Stimulated activated CD8-positive, alpha-beta memory T cell treated with anti-CD3 and anti-CD28 coated beads, Interleukin-12 subunit alpha, Interleukin-12 subunit beta, amount 100 ng/mL, for 24 hours (primary cell): ENCODE measurements around the gene TXN.

Source experiments
- DNase-seq: peaks from one replicate; pipeline ENCODE4 v3.0.0-alpha.2; 2020; ENCODE audit errors: extremely low read depth

The TXN gene

DNA sequence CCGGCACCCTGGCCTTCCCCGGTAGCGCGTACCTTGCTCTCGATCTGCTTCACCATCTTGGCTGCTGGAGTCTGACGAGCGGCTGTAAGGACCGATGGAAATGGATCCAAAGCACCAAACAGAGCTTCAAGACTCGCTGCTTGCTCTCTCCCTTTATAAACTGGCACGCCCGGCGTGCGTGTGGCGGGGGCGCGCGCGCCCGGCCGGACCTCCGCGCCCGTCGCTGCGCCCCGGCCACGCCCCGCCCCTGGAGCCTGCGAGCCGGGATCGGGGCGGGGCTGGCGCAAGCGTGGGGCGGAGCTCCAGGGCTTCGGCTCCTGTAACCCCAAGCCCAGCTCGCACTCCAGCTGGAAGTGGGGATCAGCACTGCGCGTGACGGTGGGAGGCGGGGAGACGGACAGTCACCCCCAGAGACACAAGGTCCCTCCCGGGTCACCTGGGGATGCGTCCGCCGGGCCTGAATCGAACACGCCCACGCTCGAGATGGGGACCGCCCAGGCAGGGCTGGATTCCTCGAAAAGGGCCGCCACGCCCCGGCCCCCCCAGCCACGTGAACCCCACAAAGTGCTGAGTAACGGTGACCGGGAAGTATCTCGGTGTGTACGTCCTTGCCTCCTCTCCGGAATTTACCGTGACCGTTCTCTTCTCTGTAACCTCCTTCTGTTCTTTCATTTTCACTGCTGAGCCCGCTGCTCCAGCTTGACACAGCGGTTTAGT, at the start of gene TXN:
Gene TXN (minus strand): TSS at position 128 of the 717 bp plus-strand sequence. CDS start 72 bp downstream, at position 56.
- DNase-seq, result peak; percentile 74

DNA sequence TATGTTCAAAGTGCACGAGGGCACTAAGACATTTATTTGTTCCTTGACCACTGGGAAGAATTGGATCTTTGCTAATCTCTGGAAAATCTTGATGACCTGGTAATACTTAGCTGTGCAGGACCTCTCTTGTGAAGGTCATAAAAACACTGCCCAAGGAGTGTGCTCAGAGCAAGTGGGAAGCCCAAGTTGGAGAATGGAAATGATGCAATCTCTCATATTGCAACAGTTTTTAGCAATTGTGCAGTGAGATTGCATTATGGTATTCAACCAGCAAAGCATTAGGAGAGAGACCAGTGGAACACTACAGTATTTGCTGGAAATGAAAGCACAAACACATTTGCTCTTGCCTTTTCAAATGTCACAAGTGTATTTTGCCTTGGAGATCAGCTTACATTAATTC, 46.8 kb upstream of the TXN start:
- DNase-seq, result no peak

DNA sequence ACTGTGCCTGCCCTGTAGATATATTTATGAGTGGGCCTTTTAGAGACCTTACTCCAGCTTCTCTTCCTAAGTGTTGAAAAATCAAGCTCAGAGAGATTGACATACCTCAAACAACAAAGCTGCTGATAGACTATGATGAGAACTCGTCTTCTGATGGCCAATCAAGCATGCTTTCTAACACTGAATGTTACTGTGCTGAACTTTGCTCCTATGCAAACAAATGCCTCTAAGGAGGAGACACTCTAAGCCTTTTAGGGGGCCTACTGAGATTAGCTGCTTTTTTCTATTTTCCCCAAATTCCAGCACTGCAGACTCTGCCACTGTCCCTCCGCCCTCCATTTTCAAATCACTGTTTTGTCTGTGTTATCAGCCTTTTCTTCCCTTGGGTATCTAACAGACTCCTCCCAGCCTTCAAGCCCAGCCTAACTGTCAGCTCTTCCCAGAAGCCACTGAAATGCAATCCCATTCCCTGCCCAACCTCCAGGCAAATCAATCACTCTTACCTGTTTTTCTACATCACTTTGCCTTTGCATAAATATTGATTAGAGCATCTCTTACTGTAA, 41.8 kb upstream of the TXN start:
- no peak for DNase-seq

DNA sequence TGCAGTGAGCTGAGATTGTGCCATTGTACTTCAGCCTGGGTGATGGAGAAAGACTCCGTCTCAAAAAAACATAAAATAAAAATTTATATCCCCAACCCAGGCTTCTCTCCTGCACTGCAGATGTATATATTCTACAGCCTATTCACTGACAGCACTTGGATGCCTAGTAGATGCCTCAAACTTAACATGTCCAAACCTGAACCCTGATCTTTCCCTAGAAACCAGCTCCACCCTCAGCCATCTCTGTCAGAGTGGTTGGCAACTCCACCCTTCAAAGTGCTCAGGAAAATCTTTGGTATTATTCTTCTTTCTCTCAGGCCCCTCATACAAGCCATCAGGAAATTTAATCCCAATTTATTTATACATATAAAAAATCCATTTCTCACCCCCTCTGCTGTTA, 36.9 kb upstream of the TXN start:
- no peak for DNase-seq

DNA sequence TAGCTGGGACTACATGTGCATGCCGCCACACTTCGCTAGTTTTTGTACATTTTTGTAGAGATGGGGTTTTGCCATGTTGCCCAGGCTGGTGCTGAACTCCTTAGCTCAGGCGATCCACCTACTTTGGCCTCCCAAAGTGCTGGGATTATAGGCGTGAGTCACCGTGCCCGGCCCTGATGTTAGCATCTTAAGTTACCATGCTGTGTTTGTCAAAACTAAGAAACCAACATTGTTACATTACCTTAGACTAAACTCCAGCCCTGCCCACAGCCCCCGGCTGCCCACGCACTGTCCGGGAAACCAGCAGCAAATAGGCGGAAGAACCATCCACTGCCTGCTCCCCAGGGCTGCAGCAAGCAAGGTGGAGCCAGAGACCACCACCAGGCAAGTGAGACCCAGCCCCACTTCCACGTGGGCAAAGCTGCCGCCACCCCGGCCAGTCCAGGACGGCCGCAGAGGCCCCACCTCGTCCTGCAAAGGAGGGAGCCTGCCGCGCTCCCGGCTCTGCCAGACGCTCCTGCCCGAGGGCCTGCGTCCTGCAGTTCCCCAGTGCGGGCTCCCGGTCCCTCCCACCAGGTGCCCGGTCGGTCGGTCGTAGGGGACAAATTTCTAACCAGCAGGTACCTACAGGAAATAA, 35.7 kb upstream of the TXN start:
- no peak for DNase-seq

DNA sequence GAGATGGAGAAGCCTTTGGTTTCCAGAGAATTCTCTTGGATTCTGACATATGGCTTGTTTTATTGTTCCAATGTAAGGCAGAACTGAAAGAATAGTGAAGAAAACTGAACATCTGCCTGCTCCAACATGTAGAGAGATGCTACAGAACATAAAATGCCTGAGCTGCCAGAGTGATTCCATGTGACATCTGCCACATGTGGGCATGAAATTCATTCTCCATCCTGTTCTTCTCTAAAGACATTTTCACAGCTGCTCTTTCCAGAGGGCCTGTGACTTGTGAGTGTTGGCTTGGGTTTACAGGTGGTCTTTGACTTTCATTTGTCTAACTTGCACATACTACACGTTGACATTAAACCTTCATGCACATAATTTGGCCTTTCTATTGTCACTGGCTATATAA, 33.7 kb upstream of the TXN start:
- DNase-seq, result no peak

DNA sequence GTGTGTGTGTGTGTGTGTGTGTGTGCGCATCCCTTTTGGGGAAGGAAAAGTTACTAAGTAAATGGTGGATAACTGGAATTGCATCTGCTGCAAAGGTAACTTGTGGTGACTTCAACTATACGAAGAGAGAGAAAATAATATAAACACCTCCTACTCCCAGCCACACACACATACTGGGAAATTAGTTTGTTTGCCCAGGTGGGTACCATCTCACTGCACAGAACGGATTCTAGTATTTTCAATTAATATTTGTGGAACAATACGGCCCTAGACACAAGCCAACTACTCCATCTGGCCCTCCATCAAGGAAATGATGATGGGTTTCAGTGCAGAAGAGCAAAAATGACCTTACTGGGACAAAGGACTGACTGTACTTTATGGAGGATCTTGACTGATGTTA, 32.2 kb upstream of the TXN start:
- no peak for DNase-seq

DNA sequence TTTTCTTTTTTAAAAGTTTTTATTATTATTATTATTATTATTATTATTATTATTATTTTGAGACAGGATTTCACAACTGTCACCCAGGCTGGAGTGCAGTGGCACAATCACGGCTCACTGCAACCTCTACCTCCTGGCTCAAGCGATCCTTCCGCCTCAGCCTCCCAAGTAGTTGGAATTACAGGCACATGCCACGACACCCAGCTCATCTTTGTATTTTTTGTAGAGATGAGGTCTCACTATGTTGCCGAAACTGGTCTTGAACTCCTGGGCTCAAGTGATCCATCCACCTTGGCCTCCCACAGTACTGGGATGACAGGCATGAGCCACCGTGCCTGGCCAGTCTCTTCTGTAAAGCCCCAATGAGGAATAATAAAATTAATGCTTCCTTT, 31.0 kb upstream of the TXN start:
- no peak for DNase-seq

DNA sequence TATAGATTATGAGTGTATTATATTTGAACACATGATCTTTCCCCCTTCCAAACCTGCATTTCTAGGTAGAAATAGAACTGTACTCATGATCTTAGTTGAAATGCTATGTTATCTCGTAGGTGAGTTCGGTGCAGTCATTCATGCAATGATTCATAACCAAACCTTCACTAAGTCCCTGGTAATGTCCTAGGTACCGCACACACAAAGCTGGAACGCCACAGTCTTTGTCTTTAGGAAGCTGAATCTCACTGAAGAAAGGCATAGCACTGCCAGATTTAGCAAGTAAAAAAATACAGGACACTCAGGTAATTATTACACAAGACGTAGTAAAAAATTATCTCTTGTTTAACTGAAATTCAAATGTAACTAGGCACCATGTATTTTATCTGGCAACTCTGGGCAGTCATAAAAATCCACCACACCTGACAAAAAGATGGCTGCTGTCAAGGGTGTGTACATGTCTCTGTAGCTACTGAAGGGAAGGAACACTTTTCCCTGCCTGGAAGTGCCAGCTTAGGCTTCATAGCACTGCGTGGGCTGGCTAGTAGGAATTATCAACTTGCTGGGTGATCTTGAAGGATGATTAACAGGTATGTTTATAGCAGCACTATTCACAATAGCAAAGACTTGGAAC, 28.0 kb upstream of the TXN start:
- DNase-seq, result no peak

DNA sequence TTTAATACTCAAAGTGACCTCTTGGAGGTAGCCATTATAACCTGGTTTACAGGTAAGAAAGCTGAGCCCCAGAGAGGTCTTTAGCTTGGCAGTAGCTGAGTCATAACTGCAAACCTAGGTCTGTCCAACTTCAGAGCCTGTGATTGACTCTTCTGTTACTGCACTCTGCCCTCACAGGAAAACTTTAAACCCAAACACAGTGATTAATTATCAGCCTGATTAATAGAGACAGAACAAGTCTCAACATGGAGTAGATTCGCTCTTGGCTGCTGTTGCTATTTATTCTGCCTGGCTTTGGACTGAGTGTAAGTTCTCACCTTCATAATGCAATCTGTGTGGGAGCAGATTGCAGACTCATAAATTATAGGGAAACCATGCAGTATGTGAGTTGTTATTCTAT, 27.4 kb upstream of the TXN start:
- no peak for DNase-seq

DNA sequence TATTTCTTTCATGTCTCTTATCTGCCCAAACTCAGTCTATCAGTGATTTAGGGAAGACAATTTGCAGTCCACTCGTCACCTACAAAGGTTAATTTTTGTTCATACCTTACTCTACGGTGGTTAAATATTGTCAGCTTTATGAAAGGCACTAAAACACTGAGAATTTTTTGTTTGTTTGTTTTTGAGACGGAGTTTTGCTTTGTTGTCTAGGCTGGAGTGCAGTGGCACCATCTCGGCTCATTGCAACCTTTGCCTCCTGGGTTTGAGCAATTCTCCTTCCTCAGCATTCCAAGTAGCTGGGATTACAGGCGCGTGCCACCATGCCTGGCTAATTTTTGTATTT, 26.4 kb upstream of the TXN start:
- DNase-seq, result no peak

DNA sequence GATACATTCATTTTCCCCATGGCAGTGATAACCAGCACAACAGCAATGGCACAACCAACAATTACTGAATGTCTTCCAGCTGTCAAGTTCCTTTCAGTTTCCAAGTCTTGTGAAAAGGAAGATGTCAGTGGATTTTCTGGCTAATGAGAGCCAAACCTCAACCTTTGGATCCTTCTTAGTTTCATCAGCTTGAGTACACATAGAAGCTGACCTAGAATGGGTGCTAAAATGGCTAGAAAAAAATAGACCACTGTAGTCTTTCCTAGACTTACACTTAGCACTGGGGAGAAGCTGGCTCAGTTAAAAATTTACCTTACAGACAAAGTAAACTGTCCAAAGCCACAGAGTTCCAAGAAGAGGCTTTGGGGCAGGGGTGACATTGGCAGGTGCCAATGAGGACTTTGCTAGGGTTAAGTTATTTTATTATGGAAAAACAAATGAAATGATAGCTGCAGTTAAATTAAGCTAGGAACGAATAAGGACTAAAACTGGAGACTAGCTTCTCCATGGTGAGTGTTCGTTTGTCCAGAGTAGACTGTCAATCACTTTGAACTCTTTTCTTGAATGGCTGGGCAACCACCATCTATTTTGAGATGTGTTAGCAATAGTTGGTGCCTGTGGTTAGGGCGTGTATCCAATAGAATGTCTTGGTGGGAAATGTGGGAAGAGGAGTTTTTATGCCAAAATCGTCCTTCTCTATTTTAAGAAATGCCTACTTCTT, 25.9 kb upstream of the TXN start:
- DNase-seq, result no peak

DNA sequence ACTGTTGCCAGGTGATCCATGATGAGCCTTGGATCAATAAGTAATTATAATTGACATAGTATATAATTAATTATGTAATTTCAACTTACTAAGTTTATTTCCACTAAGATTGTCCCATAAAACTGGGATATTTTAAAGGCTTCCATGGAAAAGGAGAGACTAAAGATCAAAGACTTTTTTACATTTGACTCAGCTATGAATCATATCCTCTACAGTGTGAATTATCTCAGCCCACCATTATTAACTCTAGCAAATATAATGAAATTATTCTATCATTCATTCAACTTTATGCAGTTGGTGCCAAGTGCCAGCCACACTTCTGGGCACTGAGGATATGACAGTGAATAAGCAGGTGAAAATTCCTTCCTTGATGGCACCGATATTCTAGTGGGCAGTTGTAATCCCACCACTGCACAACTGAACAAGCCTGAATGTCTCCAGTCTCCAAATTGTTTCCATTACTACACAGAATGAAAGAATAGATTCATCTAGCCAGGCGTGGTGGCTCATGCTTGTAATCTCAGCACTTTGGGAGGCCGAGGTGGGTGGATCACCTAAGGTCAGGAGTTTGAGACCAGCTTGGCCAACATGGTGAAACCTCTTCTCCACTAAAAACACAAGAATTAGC, 21.9 kb upstream of the TXN start:
- no peak for DNase-seq

DNA sequence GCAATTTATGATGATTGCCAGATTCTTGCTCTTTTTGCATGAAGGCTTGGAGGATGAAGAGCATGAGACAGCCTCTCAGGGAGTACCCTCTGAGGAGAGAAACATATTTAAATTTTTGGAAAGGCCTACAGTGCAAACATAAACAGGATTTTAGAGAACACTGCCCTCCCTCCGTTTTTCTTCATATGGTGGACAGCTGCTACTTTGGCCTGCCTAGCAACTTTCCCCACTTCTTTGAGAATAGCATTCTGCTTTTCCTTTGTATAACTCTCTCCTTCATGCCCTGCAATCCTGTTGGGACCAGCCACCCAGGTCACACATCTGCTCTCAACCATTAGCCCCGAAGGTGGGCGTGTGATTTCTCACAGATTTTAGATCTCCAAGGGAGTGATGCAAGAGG, 20.5 kb upstream of the TXN start:
- DNase-seq, result no peak

DNA sequence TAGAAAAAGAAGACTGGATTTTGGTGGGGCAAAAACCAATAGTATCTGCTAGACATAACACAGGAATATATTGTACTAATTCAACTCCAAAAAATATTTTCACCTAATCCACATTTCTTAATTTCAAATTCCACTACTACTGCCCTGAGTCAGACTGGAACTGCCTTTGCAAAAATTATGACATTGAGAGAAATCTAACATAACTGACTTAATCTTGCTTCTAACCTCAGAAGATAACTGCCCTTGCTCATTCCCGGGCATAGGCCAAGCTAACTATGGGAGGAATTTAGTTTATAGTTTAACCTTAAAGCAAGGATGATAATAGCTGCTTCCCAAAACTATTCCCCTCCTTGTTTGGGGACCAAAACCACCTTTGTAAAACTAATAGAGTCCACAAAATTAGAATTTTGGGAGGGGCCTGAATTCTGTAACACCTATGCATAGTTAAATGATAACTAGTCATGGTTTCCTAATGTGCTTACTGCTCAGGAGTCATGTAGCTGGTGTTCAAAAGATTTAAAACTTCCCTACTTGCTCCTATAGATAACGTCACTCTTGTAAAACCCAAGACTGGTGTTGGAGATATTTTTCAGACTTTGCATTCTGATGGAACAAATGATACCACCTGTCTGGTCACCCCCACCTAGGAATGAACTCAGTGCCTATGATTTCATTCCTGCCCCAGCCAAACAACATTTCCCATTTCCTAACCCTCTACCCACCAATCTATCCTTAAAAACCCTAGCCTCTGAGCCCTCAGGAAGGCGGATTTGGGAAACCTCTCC, 14.1 kb upstream of the TXN start:
- DNase-seq, result no peak

DNA sequence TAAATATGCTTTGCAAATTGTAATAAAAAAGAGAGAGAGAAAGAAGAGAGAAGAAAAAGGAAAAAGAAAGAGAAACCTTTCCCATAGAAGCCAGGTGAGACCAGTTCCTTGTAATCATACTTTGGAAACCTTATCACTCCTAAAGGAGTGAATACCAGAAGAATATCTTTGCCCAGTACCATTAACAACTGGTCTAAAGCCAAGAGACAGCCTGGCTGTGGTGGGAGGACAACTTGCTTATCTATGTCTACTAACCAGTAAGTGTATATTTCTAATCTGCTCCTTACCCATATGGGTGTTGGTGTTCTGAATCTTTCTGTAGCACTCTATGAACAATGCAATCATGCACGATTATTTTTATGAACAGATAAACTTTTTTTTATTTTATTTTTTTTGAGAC, 10.5 kb upstream of the TXN start:
- no peak for DNase-seq

DNA sequence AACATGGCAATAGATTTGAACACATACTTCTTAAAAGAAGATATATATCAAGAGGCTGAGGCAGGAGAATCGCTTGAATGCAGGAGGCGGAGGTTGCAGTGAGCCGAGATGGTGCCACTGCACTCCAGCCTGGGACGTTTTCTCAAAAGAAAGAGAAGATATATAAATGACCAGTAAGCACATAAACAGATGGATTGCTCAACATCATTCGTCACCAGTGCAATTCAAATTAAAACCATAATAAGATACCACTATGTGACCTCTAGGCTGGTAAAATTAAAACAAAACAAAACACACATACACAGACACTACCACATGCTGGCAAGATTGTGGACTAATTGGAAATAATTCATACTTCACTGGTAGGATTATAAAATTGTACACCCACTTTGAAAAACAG, 5.3 kb upstream of the TXN start:
- DNase-seq, result no peak

DNA sequence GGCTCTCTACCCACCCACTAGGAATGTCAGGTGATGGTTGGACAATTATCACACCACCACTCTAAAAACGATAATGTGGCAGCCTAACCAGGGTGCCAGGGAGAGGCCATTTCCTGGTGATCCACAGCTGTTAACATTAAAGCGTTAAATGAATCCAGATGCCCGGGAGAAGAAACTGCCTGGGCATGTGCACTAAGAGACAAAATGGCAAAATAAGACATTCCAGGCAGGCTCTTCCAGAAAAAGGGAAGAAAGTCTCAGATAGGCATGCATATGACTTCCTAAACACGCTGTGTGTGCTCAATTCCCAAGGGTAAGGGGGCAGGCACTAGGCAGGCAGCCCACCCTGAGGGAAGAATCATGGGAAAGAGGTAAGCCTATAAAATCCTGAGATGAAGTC, 4.6 kb upstream of the TXN start:
- DNase-seq, result no peak

DNA sequence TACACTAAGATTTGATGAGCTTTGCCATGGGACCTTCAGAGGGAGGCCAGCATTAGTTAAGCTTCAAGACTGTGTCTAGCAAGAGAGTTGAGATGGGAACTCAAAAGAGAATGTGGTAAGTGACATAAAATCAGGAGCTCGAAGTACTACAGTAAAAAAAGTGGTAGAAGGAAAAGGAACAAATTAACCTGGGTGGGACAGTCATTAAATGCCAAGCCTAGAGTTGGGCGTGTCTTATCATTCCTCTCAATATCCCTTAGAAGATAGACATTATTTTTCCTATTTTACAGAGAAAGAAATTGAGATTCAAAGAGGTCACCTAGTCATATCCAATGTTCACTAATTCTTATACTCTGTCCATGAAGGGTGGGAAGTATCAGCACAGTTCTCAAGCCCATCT, 3.3 kb upstream of the TXN start:
- no peak for DNase-seq

DNA sequence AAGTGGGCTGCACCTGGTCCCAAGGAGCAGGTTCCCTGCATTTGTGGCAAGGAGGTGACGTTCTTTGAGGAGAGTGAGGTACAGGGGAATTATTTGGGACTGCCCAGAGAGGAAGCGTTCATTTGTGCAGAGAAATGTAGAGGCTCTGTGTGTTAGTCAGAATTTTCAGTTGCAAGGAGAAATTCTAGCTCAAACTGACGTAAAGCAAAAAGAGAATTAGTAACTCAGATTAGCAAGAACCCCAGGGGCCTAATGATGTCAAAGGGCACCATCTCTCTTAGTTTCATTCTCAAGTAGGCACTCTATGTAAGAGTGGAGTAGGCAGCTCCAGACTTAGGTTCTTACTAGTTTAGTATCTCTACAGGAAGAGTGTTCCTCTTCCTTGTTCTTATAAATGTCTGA, 2.4 kb upstream of the TXN start:
- DNase-seq, result no peak

DNA sequence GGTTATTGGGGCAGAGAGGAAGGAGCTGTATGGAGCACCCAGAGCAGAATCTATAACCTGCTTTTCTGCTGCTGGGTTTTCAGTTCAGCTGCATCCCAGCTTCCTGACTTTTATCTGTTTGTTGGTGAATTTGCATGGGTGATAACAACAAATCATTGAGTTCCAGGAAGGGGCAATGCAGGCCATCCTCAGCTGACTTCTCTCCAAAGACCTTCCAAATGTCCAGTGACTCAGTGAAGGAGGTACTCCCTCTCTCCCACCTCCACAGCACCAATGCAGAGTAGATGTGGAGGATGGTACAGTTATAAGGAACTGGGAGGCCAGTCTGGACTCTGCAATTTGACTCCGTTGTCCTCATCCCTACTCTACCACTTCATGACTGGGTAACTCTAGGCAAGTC, 1.6 kb upstream of the TXN start:
- no peak for DNase-seq
